Nephron progenitor cell (in vitro differentiated cells): Measurements from ENCODE around the gene GTF2H2C.
"Not testable (repeated sequence)": the region's sequence is repeated elsewhere in the genome, so short reads cannot be mapped to it uniquely, and the experiment has no call there.

Source experiments
- DNase-seq: peaks from one replicate; pipeline ENCODE4 v3.0.0; 2021
- H3K27ac Mint-ChIP-seq: 2 replicates; pipeline ENCODE4 v1.8.0; 2021; ENCODE audit warnings: mild to moderate bottlenecking, moderate library complexity, mixed read lengths
- H3K27me3 Mint-ChIP-seq: 2 replicates; pipeline ENCODE4 v1.8.0; 2021; ENCODE audit warnings: mild to moderate bottlenecking, low read depth, mixed read lengths; ENCODE audit not compliant: poor library complexity
- H3K36me3 Mint-ChIP-seq: 2 replicates; pipeline ENCODE4 v1.8.0; 2021; ENCODE audit warnings: low read depth, mixed read lengths
- H3K4me1 Mint-ChIP-seq: 2 replicates; pipeline ENCODE4 v1.8.0; 2021; ENCODE audit warnings: mixed read lengths
- H3K4me3 Mint-ChIP-seq: 2 replicates; pipeline ENCODE4 v1.8.0; 2021; ENCODE audit warnings: mild to moderate bottlenecking, moderate library complexity, mixed read lengths
- H3K9me3 Mint-ChIP-seq: 2 replicates; pipeline ENCODE4 v1.8.0; 2021; ENCODE audit warnings: mild to moderate bottlenecking, moderate library complexity, mixed read lengths

Gene GTF2H2C

GRCh38 chr5:69583356-69583755, 23.4 kb downstream of the GTF2H2C start:
- H3K27me3 Mint-ChIP-seq, result not testable (repeated sequence)

GRCh38 chr5:69596114-69596840, 36.3 kb downstream of the GTF2H2C start:
- not testable (repeated sequence) for H3K9me3 Mint-ChIP-seq, DNase-seq, H3K4me1 Mint-ChIP-seq, H3K36me3 Mint-ChIP-seq, H3K4me3 Mint-ChIP-seq, H3K27me3 Mint-ChIP-seq, H3K27ac Mint-ChIP-seq

More at GRCh38 chr5:69583356-69583755, 23.4 kb downstream of the GTF2H2C start:
- H3K27ac Mint-ChIP-seq, H3K4me3 Mint-ChIP-seq, H3K36me3 Mint-ChIP-seq, H3K4me1 Mint-ChIP-seq, DNase-seq, H3K9me3 Mint-ChIP-seq: not testable (repeated sequence)

- not testable (repeated sequence) for H3K36me3 Mint-ChIP-seq, H3K9me3 Mint-ChIP-seq, DNase-seq, H3K27ac Mint-ChIP-seq, H3K4me1 Mint-ChIP-seq, H3K27me3 Mint-ChIP-seq, H3K4me3 Mint-ChIP-seq
Measured at GRCh38 chr5:69601947-69602346, 42.0 kb downstream of the GTF2H2C start.

- not testable (repeated sequence) for H3K4me3 Mint-ChIP-seq, H3K27ac Mint-ChIP-seq, H3K9me3 Mint-ChIP-seq, DNase-seq, H3K27me3 Mint-ChIP-seq, H3K4me1 Mint-ChIP-seq, H3K36me3 Mint-ChIP-seq
Measured at GRCh38 chr5:69606839-69607238, 46.8 kb downstream of the GTF2H2C start.

- H3K27me3 Mint-ChIP-seq, H3K4me3 Mint-ChIP-seq, H3K36me3 Mint-ChIP-seq, H3K9me3 Mint-ChIP-seq, H3K4me1 Mint-ChIP-seq, DNase-seq, H3K27ac Mint-ChIP-seq: not testable (repeated sequence)
Measured at GRCh38 chr5:69607750-69608149, 47.8 kb downstream of the GTF2H2C start.

GRCh38 chr5:69608861-69609496, 49.0 kb downstream of the GTF2H2C start:
- H3K27me3 Mint-ChIP-seq, H3K4me1 Mint-ChIP-seq, H3K9me3 Mint-ChIP-seq, H3K4me3 Mint-ChIP-seq, DNase-seq, H3K36me3 Mint-ChIP-seq, H3K27ac Mint-ChIP-seq: not testable (repeated sequence)

GRCh38 chr5:69614843-69615242, 54.9 kb downstream of the GTF2H2C start:
- not testable (repeated sequence) for H3K36me3 Mint-ChIP-seq, H3K27ac Mint-ChIP-seq, H3K27me3 Mint-ChIP-seq, DNase-seq, H3K4me3 Mint-ChIP-seq, H3K4me1 Mint-ChIP-seq, H3K9me3 Mint-ChIP-seq

- not testable (repeated sequence) for H3K36me3 Mint-ChIP-seq, H3K27ac Mint-ChIP-seq, H3K4me3 Mint-ChIP-seq, DNase-seq, H3K27me3 Mint-ChIP-seq, H3K9me3 Mint-ChIP-seq, H3K4me1 Mint-ChIP-seq
Measured at GRCh38 chr5:69631879-69632278, 71.9 kb downstream of the GTF2H2C start.
